HG03558 (cell line): ENCODE measurements around the gene ZFAND2B.

Experiments used
- ATAC-seq: cut with Tn5 transposase; IDR thresholded peaks from one replicate; pipeline ENCODE4 v1.9.1; 2021; ENCODE audit warnings: moderate number of reproducible peaks; ENCODE audit not compliant: unreplicated experiment; ENCODE audit errors: extremely low read depth

The ZFAND2B gene, protein sequence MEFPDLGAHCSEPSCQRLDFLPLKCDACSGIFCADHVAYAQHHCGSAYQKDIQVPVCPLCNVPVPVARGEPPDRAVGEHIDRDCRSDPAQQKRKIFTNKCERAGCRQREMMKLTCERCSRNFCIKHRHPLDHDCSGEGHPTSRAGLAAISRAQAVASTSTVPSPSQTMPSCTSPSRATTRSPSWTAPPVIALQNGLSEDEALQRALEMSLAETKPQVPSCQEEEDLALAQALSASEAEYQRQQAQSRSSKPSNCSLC

DNA sequence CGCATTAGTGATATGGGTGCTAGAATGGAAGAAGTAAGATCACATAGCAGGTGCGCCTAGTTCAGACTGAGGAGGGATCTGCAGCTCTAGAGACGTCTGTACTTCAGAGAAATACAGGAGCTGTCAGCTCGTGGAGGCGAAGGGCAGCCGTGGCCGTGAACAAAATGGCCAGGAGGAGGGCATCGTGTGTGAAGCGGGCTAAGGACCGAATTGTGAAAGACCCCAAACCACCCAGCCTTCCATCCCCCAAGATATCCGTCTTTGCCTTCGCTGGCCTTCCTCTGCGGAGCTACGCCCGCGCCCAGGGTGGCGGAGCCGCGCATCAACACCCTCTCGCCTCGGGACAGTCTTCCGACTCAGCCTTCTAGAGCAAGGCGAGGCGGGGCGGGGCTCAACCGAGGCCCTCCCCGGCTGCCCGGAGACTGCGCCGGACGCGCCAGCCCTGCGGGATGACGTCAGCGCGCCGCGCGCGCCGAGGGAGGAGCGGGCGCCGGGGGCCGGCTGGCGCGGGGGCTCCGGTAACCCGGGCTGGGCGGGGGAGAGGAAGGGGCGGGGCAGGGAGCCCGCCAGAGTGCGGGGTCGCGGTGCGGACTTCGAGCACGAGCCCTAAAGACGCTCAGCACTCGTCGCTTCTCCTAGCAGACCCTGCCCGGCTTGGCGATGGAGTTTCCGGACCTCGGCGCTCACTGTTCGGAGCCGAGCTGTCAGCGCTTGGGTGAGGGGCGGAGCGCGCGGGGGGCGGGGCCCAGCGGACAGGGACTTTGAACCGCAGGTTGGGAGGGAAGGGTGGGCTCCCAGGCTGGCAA is at the start of gene ZFAND2B:
Gene ZFAND2B, plus strand, starts transcription at position 455 of the 806 bp plus-strand sequence. Its CDS starts 206 bp downstream, at position 661.
- ATAC-seq: peak; percentile 83

DNA sequence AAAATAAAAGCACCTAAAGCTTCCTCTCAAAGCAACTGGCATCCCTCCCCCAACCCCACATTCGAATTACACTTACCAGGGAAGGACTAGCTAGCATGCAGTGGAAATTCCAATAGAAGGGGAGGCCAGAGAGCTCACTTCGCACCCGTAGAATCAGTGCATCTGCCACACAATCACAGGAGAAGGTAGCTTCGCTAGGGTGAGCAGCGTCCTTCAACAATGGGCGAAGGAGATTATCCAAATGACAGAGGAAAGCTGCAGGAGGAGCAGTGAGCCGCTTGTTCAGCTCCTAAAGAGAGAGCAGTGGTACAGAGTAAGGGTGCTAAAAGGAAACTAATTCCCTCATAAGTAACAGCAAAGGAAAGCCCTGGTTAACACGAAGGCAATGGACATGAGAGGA is 49.2 kb upstream of the ZFAND2B start:
- no peak for ATAC-seq

DNA sequence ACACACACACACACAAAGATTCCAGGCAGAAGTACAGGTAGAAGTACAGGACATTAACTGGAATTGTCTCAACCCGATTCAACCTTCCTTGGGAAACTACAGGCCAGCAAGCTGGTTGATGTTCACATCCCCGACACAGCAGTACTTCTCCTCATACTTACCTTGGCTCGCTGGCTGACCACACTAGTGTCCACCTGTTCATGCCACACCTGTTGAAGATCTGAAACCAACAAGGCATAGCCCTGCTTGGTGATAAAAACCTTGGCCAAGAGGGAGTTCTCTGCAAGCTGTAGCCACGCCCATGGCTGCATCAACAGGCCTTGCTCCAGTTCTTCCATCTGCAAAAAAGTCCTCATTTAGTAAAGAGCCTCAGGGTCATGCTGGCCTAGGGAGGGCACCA is 48.6 kb upstream of the ZFAND2B start:
- no peak for ATAC-seq

DNA sequence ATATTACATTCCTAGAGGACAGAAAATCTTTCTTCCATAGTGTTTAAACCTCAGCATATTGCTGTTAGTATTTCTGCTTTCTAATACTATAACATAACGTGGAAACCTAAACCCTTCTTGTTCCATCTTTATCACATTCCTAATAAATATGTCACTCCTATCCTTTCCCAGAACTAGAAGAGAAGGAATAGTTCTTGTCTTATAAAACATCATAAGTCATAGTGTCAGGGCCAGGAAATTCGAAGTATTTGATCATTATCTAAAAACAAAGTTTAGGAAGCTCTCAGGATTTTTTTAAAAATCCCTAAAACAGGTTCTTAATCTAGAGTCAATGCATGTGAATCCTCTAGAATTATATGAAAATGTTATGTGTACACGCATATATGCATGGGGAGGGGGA is 48.0 kb upstream of the ZFAND2B start:
- no peak for ATAC-seq

DNA sequence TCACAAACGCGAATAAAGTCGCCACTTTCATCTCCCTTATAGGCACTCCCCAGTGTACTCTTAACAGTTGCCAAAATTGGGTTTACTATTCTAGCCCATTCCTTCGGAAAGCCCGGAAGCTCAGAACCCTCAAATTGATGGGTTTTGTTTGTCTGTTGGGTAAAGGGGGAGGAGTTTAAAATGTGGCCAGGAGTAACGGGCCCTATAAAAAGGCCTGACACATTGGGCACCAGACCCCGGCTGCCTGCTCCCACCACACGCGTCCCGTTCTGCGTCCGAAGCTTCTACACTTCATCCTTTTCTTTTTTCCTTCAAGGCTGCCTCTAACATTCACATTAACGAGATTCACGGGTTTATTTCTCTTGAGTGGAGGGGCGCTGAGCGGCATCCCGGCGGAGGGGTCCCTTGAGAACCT is 46.8 kb upstream of the ZFAND2B start:
- no peak for ATAC-seq

DNA sequence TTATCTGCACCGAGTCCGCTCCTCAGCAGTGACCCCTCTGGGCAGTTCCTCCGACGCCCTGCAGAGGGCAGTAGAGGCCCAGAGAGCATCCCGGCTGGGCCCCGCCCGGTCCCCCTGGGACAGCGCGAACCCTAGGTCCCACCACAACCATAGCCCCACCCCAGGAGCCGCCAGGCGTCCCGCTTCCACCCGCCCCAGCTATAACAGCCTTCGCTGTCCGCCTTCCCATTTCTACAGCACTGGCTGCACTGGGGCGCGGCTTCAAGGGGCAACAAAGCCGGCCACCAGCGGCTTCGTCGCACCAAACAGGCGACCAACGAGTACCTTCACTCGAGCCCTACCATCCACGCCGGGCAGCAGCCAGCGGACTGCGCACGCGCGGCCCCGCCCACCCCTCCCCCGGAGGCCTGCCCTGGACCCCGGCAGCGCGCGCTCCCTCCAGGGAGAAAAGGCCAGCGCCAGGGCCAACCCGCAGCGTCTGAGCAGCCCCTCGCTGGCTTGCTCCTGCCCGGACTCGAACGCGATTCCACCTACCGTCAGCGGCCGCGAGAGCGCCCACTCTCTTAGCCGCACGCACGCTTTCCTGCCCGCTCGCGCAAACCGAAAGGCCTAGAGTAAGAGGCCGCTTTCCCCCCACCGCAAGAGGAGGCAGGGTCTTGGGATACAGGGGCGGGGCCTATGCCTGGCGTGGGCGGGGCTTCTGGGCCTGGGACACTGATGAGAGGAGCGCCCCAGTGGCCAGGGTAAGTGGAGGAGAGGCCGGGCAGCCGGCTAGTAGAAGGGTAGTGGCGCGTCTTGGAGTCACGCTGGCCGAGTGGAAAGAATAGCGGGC is 46.2 kb upstream of the ZFAND2B start, which contains the start of gene NHEJ1:
Gene NHEJ1, minus strand, starts transcription at position 630 of the 832 bp plus-strand sequence. CDS start 2,453 bp downstream, outside the sequence.
- ATAC-seq: peak; percentile 67

DNA sequence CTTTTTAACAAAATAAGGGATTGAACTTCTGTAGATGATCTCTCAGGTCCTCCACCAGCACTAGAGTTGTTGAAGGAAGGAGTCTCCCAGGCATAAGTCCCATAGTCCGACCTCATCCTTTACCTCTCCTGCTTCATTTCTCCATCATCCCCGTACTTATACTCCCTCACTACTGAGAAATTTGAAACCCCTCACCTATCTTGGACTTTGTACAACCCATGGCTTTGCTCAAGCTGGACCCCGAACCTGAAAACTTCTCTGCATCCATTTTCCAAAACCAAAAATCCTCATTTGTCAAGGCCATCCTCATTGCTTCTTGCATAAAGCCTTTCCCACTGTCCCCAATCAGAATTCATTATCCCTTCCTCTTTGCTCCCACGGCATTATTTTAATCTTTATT is 45.5 kb upstream of the ZFAND2B start:
- ATAC-seq: no peak

DNA sequence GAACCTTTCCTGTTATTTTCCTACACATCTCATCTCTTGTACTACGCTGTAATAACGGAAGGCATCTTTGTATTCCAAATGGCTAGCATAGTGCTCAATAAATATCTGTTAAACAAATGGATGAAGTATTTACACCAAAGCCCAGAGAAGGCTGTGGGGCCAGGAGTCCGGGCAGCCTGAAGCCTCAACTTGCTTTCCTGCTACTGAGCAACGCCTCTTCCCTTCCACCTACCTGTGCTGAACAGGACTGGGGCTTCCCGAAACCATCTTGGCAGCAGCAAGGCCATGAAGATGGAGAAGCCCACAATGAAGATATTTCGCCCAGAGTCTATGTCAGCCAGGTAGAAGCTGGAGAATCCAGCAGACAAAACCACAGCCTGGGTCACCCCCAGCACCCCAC is 43.4 kb upstream of the ZFAND2B start:
- no peak for ATAC-seq

DNA sequence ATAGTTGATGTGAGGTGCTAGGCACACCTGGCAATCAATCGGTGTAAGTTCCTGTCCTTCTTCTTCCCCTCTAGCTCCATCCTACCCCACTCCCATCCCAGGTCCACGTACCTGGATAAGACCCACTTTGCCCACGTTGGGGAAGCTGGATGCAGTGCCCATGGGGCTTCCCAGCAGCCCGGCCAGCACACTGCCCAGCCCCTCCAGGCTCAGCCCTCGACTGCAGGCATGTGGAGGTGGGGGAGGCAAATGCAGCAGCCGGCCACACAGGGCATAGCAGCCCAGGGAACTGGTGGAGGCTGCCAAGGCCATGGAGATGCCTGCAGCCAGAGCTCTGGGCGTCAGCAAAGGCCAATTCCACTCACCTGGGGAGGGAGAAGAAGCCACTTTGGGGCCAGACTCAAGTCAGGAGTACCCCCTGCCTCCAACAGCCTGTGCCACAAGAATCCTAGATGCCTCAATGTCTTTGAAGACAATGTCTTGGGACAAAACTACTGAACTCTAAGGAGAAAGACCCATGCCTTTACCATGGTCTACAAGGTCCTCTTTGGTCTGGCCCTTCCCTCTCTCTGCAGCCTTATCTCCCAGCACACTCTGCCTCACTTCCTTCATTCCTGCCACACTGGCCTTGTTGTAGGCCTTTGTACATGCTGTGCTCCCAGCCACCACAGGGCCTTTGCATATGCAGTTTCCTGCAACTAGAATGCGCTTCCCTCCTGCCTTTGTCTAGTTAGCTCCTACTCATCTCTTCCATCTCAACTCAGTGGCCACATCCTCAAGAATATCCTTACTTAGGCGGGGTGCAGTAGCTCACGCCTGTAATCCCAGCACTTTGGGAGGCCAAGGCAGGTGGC is 41.3 kb upstream of the ZFAND2B start:
- no peak for ATAC-seq

DNA sequence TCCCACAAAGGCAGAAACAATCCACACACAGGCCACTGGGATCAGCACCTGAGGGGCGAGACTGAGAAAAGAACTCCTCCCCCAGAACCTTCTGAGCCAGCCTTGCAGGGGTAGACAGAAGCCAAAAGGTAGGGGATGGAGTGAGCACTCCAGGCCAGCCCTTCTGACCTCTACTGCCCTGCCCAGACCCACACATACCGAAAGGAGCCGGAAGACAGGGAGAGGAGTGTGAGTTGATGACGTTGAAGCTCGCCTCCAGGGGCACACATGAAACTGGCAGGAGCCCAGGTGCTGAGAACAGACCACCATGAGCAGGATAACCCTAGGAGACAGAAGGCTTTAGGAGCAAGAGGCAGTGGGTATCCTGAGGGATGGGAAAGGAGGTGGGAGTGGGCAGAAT is 38.6 kb upstream of the ZFAND2B start:
- ATAC-seq: no peak

DNA sequence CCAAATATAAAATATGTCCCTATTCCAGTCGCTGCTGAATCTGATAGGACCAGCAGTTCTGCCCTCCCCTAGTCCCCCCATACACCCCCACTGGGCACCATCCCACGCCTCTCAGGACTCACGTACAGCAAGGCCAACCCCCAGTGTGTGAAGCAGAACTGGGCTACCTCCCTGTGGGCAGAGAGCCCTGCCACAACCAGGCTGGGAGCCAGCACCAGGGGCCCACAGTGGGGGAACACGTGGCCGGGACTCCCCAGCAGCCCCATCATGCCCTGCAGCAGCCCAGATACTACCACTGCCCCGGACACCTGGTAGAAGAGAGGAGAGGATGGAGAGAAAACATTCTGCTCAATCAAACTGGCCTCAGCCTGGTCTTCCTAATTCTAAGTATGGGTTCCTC is 38.1 kb upstream of the ZFAND2B start:
- ATAC-seq: no peak

DNA sequence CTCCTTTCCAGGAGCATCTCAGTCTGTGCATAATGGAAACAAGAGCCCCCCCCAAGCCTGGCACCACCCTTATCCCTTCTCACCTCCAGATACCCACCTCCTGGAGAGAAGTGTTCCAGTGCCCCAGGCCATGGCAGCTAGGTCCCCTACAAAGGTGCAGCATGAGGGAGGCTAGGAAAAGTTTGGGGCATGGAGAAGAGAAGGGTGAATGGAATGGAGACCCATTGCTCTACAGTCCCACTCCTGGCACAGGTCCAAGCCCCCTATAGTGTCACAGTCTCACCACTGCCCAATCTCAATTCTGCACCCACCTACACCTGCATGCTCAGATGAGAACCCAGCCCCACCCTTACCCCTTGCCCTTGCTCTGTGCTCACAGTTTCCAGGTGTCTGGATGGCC is 37.6 kb upstream of the ZFAND2B start:
- ATAC-seq: no peak

DNA sequence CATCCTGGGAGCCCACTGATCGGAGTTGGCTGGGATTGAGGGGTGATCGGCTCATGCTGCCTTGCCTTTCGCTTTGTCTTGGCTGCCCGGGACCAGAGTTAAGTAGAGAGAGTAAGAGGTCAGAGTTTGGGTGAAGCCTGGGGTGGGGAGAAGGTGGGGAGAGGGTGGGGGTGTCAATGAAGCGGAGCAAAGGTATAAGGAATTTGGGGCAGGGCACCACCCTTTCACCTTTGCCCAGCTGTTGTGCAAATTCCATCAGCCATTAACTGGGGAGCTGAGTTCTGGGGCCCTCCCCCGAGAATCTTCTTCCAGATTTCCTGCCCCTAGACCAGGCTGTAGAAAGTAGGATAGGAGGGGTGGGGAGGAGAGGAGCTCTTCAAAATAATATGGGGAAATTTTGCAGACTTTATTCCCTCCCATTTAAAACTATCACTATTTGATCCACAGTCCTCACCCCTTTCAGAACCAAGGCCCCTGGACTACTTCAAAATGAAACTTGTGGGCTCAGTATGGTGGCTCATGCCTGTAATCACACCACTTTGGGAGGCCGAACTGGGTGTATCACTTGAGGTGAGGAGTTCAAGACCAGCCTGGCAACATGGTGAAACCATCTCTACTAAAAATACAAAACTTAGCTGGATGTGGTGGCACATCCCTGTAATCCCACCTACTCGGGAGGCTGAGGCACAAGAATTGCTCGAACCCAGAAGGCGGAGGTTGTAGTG is 36.5 kb upstream of the ZFAND2B start, which contains the start of gene SLC23A3:
Gene SLC23A3, minus strand, starts transcription at position 100 of the 725 bp plus-strand sequence. Its CDS starts 45 bp downstream, at position 55.
- no peak for ATAC-seq

DNA sequence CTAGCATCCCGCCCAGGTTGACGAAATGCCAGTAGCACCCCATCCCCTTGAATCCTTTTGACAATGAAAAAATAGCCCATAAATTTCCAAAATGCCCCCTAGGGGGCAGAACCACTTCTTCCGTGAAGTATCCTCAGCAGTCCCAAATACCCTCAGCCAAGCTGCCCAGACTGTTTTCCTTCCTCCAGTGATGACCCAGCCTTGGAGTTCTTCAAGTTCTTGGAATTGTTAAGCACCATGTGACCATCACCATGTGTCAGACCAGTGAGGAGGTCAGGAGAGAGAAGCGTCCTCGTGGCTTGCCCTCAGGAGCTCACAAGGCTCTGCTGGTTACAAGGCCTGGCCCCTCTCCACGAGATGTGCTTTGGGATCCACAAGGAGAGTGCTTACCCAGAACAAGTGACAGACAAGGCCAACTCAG is 35.3 kb upstream of the ZFAND2B start:
- ATAC-seq: no peak

DNA sequence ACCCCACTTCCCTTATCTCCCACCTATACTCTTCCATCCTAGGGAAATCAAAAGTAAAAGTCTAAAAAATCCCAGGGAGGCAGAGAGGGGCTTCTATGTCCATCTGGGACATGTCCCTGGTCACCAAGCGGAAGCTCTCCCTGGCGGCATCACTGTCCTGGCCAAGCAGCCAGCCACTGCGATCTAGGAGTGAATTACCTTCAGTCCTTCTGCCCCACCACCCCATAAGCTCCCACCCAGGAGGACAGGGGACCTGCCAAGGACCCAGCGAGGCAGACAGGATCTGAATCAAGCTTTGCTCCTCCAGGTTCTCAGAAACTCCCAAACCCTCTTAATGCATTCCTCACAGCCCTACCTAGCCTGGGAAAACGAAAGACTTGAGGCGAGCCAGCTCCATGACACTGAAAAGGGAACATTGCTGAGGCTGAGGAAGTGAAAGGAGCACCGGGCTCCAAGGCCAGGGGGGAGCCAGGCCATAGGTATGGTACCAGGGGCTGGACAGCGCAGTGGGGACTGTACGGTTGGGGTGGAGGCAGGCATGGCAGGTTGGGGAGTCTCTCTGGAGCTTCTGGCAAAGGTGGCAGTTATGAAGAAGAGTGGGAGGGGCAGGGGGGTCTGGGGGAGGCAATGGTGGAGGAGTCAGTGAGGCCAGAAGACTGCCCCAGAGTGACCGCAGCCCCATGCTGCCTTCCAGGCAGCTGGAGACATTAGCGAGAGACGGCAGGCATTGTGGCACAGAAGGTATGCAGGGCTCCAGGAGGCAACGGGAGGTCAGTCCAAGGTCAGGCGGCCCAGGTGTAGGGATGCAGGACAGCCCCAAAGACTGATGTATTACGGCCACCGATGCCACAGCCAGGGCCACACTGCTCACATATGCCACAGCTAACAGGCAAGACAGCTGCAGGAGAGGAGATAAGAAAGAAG is 34.1 kb upstream of the ZFAND2B start:
- ATAC-seq: no peak

DNA sequence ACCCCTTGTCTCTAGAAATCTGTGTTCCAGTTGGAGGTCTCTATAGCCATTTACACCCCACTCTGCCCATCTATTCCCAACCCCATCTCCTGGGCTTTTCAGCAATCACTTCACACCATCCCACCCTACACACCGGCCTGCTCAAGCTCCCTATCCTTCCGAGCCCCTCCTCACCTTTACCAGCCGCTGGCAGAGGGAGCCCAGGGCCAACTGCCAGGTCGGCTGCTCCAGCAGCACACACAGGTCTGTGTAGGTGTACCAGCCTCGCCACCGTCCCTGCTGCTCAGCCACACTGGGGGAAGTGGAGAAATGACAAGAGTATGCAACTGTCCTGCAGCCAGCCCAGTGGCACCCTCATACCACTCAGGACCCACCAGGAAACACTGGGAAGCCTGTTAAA is 33.4 kb upstream of the ZFAND2B start:
- ATAC-seq: no peak

DNA sequence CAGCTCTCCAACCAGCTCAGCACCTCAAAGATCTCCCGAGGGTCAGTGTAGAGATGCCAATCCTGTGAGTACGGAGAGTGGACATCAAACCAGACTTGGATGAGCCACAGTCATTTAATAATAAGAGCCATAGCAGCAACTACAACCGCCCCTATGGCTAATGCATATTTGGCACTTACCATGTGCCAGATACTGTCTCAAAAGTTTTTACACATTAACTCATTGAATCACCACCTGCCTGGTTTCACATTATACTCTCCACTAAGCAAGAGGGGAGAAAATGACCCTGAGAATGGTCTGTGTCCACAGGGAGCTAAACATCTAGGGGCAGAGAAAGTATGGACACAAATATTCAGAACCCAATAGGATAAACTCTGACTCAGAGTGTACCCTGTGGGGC is 32.4 kb upstream of the ZFAND2B start:
- ATAC-seq: no peak

DNA sequence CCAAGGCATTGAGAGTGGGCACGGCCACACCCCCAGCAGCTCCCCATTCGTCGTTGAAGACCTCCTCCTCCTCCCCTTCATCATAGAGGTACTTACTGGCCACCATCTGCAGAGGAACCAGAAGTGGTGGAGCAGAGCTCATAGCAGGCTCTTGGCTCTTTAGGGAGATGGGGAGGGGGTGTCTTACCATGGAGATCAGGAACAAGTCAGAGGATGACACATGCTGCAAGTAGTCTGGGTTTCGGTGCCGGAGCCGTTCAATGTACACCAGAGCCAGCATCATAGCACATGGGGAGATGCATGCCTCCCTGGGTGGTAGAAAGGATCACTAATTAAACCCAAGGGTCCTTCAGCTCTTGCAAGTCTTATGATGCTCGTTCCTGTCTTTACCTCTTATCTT is 31.8 kb upstream of the ZFAND2B start:
- no peak for ATAC-seq
